ENCODE data around the gene CDH4. TPM values are rescaled to one million over a fixed set of nuclear protein-coding genes. Genes with fewer than 3 reads are reported as not detected.

The CDH4 gene
- total RNA-seq, 2 experiments from 2014 or later = 0.11 to 0.18 TPM

DNA sequence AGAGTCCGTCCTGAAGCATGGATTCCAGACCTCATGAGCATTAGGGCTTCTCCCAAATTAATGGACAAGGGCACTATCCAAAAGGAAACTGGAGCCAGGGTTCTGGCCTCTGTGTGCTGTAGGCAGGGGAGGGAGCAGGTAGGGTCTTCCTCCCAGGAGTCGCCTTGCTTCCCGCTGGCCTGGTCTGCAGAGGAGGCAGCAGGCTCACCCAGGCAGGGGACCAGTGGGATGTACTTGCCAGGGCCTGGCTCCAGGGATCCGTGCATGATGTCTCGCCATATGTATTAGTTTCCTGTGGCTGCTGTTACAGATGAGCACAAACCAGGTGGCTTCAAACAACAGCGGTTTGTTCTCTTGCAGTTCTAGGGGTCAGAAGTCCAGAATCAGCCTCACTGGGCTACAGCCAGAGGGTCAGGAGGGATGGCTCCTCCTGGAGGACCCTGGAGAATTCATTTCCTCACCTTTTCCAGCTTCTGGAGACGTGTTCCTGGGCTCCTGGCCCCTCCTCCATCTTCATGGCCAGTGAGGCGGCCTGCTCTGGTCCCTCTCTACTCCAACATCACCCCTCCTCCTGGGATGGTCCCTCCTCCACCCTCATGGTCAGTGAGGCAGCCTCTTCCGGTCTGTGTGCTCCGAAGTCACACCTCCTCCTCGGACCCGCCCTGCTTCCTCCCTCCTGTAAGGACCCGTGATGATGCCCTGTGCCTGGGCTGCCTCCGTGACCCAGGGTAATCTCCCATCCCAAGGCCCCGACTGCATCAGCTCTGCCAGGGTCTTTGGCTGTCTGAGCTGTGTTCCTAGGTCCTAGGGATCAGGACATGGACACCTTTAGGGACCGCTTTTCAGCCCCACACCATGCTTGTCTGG is 329.1 kb downstream of the CDH4 start:
- Mint-ChIP-seq H3K36me3 (ENCODE audit: low read depth) (no peaks in the 10 kb centered on the region), H3K9me3 (no peaks in the 10 kb centered on the region), H3K27ac (no peak overlapping the region), H3K27me3 (peaks cover 1% of the 10 kb centered on the region), H3K4me1 (ENCODE audit: low read depth) (no peaks in the 10 kb centered on the region), H3K4me3 (no peak overlapping the region)
- ATAC-seq (no peak), DNase-seq (no peak)
- ChIA-PET CTCF (no interaction called here), POLR2A (no interaction called here)
- no peak for TF ChIP-seq CTCF (IDR thresholded peaks at IDR 0.05)
- intact Hi-C loops (cut with micrococcal nuclease) = no loop called here

GRCh38 chr20:61581825-61582188 is 329.7 kb downstream of the CDH4 start:
- Mint-ChIP-seq H3K4me1 (ENCODE audit: low read depth) (no peaks in the 10 kb centered on the region), H3K9me3 (no peaks in the 10 kb centered on the region), H3K27me3 (peaks cover 1% of the 10 kb centered on the region), H3K27ac (no peak overlapping the region), H3K4me3 (no peak overlapping the region), H3K36me3 (ENCODE audit: low read depth) (no peaks in the 10 kb centered on the region)
- no peak for TF ChIP-seq CTCF (IDR thresholded peaks at IDR 0.05)
- ChIA-PET CTCF (no interaction called here), POLR2A (no interaction called here)
- no peak for DNase-seq
- no peak for ATAC-seq
- intact Hi-C loops (cut with micrococcal nuclease) = no loop called here

GRCh38 chr20:61582196-61582923 is 330.3 kb downstream of the CDH4 start:
- Mint-ChIP-seq H3K4me3 (no peak overlapping the region), H3K4me1 (ENCODE audit: low read depth) (no peaks in the 10 kb centered on the region), H3K36me3 (ENCODE audit: low read depth) (no peaks in the 10 kb centered on the region), H3K27ac (no peak overlapping the region), H3K9me3 (no peaks in the 10 kb centered on the region), H3K27me3 (peaks cover 1% of the 10 kb centered on the region)
- ATAC-seq = no peak
- intact Hi-C loops (cut with micrococcal nuclease) = no loop called here
- ChIA-PET CTCF (no interaction called here), POLR2A (no interaction called here)
- DNase-seq = no peak
- no peak for TF ChIP-seq CTCF (IDR thresholded peaks at IDR 0.05)

DNA sequence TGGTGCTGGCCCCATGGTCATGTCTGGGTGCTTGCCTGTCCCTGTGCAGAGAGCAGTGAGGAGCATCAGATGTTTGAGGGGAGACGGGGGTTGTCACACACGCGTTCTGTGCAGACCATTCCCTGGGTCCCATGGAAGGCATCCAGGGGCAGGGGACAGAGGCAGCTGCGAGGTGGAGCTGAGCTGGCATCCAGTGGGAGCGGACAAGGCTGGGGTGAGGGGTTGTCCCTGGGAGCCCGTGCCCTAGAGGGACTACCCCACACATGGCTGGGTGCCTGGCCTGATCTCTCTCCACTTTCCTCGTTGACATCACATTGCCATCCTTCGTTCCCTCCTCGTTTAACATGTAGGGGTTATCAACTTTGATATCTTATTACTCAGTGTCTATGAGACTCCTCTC is 331.3 kb downstream of the CDH4 start:
- no peak overlapping the region for H3K4me3 Mint-ChIP-seq
- no peaks in the 10 kb centered on the region for H3K9me3 Mint-ChIP-seq
- intact Hi-C loops (cut with micrococcal nuclease) = no loop called here
- CTCF ChIA-PET = no interaction called here
- no peak overlapping the region for H3K27ac Mint-ChIP-seq
- TF ChIP-seq CTCF (IDR thresholded peaks at IDR 0.05) = no peak
- no peaks in the 10 kb centered on the region for H3K36me3 Mint-ChIP-seq (ENCODE audit: low read depth)
- no peak for DNase-seq
- no peak for ATAC-seq
- H3K4me1 Mint-ChIP-seq (ENCODE audit: low read depth) = no peaks in the 10 kb centered on the region
- H3K27me3 Mint-ChIP-seq = peaks cover 1% of the 10 kb centered on the region
- POLR2A ChIA-PET = no interaction called here

DNA sequence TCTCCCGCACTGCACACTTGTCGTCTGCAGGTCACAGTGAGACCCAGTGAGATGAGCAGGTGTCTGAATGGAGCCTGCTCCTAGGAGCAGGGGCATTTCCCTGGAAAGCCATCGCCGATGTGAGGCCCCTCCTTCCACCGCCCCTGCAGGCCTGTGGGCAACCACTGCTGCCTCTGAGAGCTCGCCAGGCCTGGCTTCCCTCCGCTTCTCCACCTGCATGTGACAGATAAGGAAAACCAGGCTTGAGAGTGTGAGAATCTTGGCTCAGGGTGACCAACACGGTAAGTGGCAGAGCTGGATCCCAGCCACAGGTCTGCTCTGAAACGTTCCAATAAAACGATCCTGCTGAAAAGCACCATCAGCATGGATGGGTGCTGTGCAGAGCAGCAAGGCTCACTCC is 332.8 kb downstream of the CDH4 start:
- CTCF ChIA-PET = no interaction called here
- POLR2A ChIA-PET = no interaction called here
- Mint-ChIP-seq H3K27me3 (peaks cover 1% of the 10 kb centered on the region), H3K4me1 (ENCODE audit: low read depth) (no peaks in the 10 kb centered on the region), H3K36me3 (ENCODE audit: low read depth) (no peaks in the 10 kb centered on the region), H3K9me3 (no peaks in the 10 kb centered on the region), H3K27ac (no peak overlapping the region), H3K4me3 (no peak overlapping the region)
- DNase-seq (no peak), ATAC-seq (no peak)
- intact Hi-C loops (cut with micrococcal nuclease) = no loop called here
- no peak for TF ChIP-seq CTCF (IDR thresholded peaks at IDR 0.05)
